ENCODE data around the gene ARFRP1. TPM values are rescaled to one million over a fixed set of nuclear protein-coding genes. Genes with fewer than 3 reads are reported as not detected.

The ARFRP1 gene
- total and polyA plus RNA-seq, 2 of the 13 experiments (the other 11 are each of a cell fraction or from before 2014, with no cell fraction given) = 32.0 to 51.1 TPM

DNA sequence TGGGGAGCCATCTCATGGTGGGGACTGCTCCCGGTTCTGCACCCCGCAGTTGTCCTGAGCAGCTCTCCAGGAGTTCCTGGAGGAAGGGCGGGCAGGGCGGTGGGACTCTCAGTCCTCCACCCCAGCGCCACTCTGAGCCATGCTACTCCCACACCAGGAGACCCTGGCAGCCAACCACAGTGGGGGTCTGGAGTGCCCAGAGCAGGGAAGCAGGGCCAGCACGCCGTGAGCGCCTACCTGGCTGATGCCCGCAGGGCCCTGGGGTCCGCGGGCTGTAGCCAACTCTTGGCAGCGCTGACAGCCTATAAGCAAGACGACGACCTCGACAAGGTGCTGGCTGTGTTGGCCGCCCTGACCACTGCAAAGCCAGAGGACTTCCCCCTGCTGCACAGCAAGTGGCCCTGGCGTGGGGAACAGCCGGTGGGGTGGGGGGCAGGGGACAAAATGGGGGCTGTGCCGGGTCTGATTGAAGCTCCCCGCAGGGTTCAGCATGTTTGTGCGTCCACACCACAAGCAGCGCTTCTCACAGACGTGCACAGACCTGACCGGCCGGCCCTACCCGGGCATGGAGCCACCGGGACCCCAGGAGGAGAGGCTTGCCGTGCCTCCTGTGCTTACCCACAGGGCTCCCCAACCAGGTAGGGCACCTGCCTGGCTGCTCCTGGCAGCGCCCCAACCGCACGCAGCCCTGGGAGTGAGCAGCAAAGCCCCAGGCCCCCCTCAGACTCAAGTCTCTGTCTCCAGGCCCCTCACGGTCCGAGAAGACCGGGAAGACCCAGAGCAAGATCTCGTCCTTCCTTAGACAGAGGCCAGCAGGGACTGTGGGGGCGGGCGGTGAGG, 13.0 kb downstream of the ARFRP1 start:
- no peaks in the 10 kb centered on the region for H3K27me3 ChIP-seq (ENCODE audit: control insufficient read depth in 1 of 2, insufficient read depth in 2 of 2, low read length in 2 of 2)
- intact Hi-C loops (cut with micrococcal nuclease; ENCODE audit: unreplicated experiment) = no loop called here
- peaks cover 21% of the 10 kb centered on the region for H3K4me1 ChIP-seq (ENCODE audit: insufficient read depth, low read length)
- ATAC-seq (no peak), DNase-seq (ENCODE audit: low spot score) (no peak), FAIRE-seq (no peak)
- 97% methylated on average over 27 of the region's 37 CpGs for WGBS (ENCODE audit: low lambda C conversion rate)
- ChIA-PET POLR2A (no interaction called here), CTCF (ENCODE audit: low intra/inter-chr PET ratio, low total read pairs) (no interaction called here)
- no peak overlapping the region for H3K9ac ChIP-seq (ENCODE audit: insufficient read depth, low read depth, low read length)
- no TSS peak for BruUV-seq (replicated peaks)
- H2AFZ ChIP-seq (ENCODE audit: low read length) = no peak overlapping the region
- H3K79me2 ChIP-seq (ENCODE audit: insufficient read depth, low read length) = no peaks in the 10 kb centered on the region
- H3K9me3 ChIP-seq (ENCODE audit: low read length) = no peaks in the 10 kb centered on the region
- in situ Hi-C loops (cut with HindIII; ENCODE audit: extremely low pct_ligation_motif_present, low pct_unique_long_range_greater_than_20kb) = no loop called here
- no peak overlapping the region for H3K4me2 ChIP-seq (ENCODE audit: low read depth, low read length)
- H3K4me3 ChIP-seq (replicated peaks in 1 of 3; ENCODE audit: insufficient read depth in 1 of 3, low read depth in 2 of 3, low read length in 3 of 3) = no peak overlapping the region
- H4K20me1 ChIP-seq (ENCODE audit: insufficient read depth, low read length) = peaks cover 4% of the 10 kb centered on the region; the same call in 1 of the 2 replicates
- H3K36me3 ChIP-seq (replicated peaks in 1 of 2; ENCODE audit: control insufficient read depth in 1 of 2, insufficient read depth in 2 of 2, low read length in 2 of 2) = peaks cover 3 to 4% of the 10 kb centered on the region in 2 experiments; a peak in 3 of 5 replicates
- no peak overlapping the region for H3K27ac ChIP-seq (ENCODE audit: extremely low read length, insufficient read depth, low read length)
- TF ChIP-seq ARID5B (CRISPR knock-in tag; IDR thresholded peaks at IDR 0.05) (no peak), TCF7L2 (IDR thresholded peaks at IDR 0.05; ENCODE audit: low read depth, low read length) (no peak), ZNF619 (CRISPR knock-in tag; IDR thresholded peaks at IDR 0.05) (no peak), MTA1 (CRISPR knock-in tag; IDR thresholded peaks at IDR 0.05; ENCODE audit: borderline replicate concordance) (no peak), RBAK (CRISPR knock-in tag; IDR thresholded peaks at IDR 0.05) (no peak), AGO1 (IDR thresholded peaks at IDR 0.05; ENCODE audit: low read depth, low read length, poor library complexity, severe bottlenecking) (peak; percentile 4), POLR2G (IDR thresholded peaks at IDR 0.05; ENCODE audit: low read depth, low read length) (0 out of 2 replicates have a peak, but pooled peaks have one; percentile 4), POLR2A (IDR thresholded peaks at IDR 0.05; ENCODE audit: insufficient read depth in 1 of 2, low read depth in 2 of 2, low read length in 2 of 2) (0 out of 4 replicates have a peak, but pooled peaks of 1 of the 2 experiments have one; percentile 3), SRSF1 (optimal IDR thresholded peaks at IDR 0.05; ENCODE audit: low read depth, low read length) (peak; percentile 79), AGO2 (optimal IDR thresholded peaks at IDR 0.05; ENCODE audit: low read depth, low read length) (peak; percentile 85)
- TF ChIP-seq, protein P1, sequence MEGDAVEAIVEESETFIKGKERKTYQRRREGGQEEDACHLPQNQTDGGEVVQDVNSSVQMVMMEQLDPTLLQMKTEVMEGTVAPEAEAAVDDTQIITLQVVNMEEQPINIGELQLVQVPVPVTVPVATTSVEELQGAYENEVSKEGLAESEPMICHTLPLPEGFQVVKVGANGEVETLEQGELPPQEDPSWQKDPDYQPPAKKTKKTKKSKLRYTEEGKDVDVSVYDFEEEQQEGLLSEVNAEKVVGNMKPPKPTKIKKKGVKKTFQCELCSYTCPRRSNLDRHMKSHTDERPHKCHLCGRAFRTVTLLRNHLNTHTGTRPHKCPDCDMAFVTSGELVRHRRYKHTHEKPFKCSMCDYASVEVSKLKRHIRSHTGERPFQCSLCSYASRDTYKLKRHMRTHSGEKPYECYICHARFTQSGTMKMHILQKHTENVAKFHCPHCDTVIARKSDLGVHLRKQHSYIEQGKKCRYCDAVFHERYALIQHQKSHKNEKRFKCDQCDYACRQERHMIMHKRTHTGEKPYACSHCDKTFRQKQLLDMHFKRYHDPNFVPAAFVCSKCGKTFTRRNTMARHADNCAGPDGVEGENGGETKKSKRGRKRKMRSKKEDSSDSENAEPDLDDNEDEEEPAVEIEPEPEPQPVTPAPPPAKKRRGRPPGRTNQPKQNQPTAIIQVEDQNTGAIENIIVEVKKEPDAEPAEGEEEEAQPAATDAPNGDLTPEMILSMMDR (CRISPR knock-in tag; IDR thresholded peaks at IDR 0.05) = no peak
- TF ChIP-seq, protein P2, sequence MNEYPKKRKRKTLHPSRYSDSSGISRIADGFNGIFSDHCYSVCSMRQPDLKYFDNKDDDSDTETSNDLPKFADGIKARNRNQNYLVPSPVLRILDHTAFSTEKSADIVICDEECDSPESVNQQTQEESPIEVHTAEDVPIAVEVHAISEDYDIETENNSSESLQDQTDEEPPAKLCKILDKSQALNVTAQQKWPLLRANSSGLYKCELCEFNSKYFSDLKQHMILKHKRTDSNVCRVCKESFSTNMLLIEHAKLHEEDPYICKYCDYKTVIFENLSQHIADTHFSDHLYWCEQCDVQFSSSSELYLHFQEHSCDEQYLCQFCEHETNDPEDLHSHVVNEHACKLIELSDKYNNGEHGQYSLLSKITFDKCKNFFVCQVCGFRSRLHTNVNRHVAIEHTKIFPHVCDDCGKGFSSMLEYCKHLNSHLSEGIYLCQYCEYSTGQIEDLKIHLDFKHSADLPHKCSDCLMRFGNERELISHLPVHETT (CRISPR knock-in tag; conservative IDR thresholded peaks at IDR 0.05) = no peak
- TF ChIP-seq, protein P3, sequence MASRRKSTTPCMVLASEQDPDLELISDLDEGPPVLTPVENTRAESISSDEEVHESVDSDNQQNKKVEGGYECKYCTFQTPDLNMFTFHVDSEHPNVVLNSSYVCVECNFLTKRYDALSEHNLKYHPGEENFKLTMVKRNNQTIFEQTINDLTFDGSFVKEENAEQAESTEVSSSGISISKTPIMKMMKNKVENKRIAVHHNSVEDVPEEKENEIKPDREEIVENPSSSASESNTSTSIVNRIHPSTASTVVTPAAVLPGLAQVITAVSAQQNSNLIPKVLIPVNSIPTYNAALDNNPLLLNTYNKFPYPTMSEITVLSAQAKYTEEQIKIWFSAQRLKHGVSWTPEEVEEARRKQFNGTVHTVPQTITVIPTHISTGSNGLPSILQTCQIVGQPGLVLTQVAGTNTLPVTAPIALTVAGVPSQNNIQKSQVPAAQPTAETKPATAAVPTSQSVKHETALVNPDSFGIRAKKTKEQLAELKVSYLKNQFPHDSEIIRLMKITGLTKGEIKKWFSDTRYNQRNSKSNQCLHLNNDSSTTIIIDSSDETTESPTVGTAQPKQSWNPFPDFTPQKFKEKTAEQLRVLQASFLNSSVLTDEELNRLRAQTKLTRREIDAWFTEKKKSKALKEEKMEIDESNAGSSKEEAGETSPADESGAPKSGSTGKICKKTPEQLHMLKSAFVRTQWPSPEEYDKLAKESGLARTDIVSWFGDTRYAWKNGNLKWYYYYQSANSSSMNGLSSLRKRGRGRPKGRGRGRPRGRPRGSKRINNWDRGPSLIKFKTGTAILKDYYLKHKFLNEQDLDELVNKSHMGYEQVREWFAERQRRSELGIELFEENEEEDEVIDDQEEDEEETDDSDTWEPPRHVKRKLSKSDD (CRISPR knock-in tag; IDR thresholded peaks at IDR 0.05; ENCODE audit: low read depth) = no peak
